Stomach (tissue), 9 donors: ENCODE data around the gene DNPEP. TPM values are rescaled to one million over a fixed set of nuclear protein-coding genes. Genes with fewer than 3 reads are reported as not detected.

Source experiments
- DNase-seq, 2 donors: peaks; one replicate each; pipeline versions ENCODE4 v3.0.0 to v3.0.0-alpha.2; 2013 to 2019
- H3K27ac ChIP-seq, 5 donors: fragments of 200-600 bp in 4 of 5; sonication (generic) in 4 of 5; one replicate each; pipeline ENCODE4 v1.5.1; 2013 to 2019; ENCODE audit warnings: mild to moderate bottlenecking in 1 of 5, moderate library complexity in 1 of 5
- H3K27me3 ChIP-seq, 3 donors: fragments of 200-600 bp; sonication (generic); one replicate each; pipeline ENCODE4 v1.5.1; 2017 to 2019; ENCODE audit warnings: mixed run types in 1 of 3
- H3K36me3 ChIP-seq, 4 donors: fragments of 200-600 bp; sonication (generic); 1 replicate in 3 of 4; 2 replicates in 1 of 4; pipeline ENCODE4 v1.5.1; 2016 to 2019
- H3K4me1 ChIP-seq, 4 donors: fragments of 200-600 bp; sonication (generic); one replicate each; pipeline ENCODE4 v1.5.1; 2016 to 2019
- H3K4me3 ChIP-seq, 4 donors: fragments of 200-600 bp; sonication (generic) in 3 of 4; one replicate each; pipeline ENCODE4 v1.5.1; 2016 to 2019; ENCODE audit warnings: mild to moderate bottlenecking in 1 of 4
- H3K9me3 ChIP-seq, 4 donors: fragments of 200-600 bp; sonication (generic); one replicate each; pipeline ENCODE4 v1.5.1; 2016 to 2019
- EP300 ChIP-seq: sonication (generic); formaldehyde crosslinking; IDR thresholded peaks from one replicate; pipeline ENCODE4 v1.6.1; 2017; ENCODE audit warnings: antibody characterized with exemption
- POLR2A ChIP-seq, 4 donors: fragments of 450-650 bp; IDR thresholded peaks; one replicate each; pipeline ENCODE4 v1.6.1; 2016; ENCODE audit warnings: antibody characterized with exemption in 4 of 4, control low read depth in 2 of 4, mild to moderate bottlenecking in 1 of 4, moderate library complexity in 1 of 4
- POLR2AphosphoS5 ChIP-seq, 3 donors: sonication (generic); formaldehyde crosslinking; IDR thresholded peaks; one replicate each; pipeline ENCODE4 v1.6.1; 2016; ENCODE audit warnings: antibody characterized with exemption in 3 of 3
- WGBS, 5 donors: extraction: QIAGEN DNeasy Blood & Tissue Kit in 3 of 5; methylation state at CpG; one replicate each; pipeline versions ENCODE4 v1.1.5 to v1.1.7; 2013 to 2018; 5-methylcytosine and 5-hydroxymethylcytosine counted together
- intact Hi-C: fragments of 100-400 bp; cut with DNase I; formaldehyde crosslinking; loops from one replicate; pipeline ENCODE4 v1.15.1; 2023; ENCODE audit warnings: low total_unique reads
- polyA plus RNA-seq, 3 donors: library from polyadenylated mRNA; stranded (reverse); fragments of 200-250 nt; gene quantifications; one replicate each; pipeline ENCODE4 v1.2.3, GENCODE V29; 2013
- total RNA-seq, 5 donors: library from RNA; depleted of rRNA; stranded (reverse); fragments of >200 nt; gene quantifications; one replicate each; pipeline versions ENCODE4 v1.1.0 to v1.2.3, GENCODE V29; 2014 to 2016
- TF ChIP-seq, protein P1 (sequence below), 7 experiments: fragments of 450-650 bp in 4 of 7; fragments of 200-600 bp in 3 of 7; sonication (generic) in 3 of 7; IDR thresholded peaks; one replicate each; pipeline ENCODE4 v1.5.1; 2016 to 2019; ENCODE audit warnings: antibody characterized with exemption in 7 of 7, control low read depth in 2 of 7, mild to moderate bottlenecking in 1 of 7
- donor health status: healthy with polysubstance abuse.
- donor health status: Bipolar disorder and iron deficiency.
- donor health status: healthy.

The DNPEP gene
- total and polyA plus RNA-seq, 8 donors, result 32.7 to 147 (median 82.2) TPM

DNA sequence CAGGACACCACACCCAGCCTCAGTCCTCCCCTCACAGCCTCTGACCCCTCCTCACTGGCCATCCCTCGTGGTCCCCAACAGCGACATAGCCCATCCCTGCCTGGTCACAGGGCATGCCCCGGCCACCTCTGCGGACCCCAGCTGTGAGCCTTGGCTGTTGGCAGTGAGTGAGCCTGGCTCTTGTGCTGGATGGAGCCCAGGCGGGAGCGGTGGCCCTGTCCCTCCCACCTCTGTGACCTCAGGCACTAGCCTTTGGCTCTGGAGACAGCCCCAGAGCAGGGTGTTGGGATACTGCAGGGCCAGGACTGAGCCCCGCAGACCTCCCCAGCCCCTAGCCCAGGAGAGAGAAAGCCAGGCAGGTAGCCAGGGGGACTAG lies 38.3 kb upstream of the DNPEP start:
- WGBS, 5 donors, result 68 to 79% (median 77%) methylated on average over 4 to 7 of the region's 7 CpGs
- H3K4me3 ChIP-seq, result peak overlapping the region in 1 of 4 donors; percentile 7
- intact Hi-C loops, result no loop called here
- no peaks in the 10 kb centered on the region for H3K9me3 ChIP-seq
- TF ChIP-seq, protein P1, sequence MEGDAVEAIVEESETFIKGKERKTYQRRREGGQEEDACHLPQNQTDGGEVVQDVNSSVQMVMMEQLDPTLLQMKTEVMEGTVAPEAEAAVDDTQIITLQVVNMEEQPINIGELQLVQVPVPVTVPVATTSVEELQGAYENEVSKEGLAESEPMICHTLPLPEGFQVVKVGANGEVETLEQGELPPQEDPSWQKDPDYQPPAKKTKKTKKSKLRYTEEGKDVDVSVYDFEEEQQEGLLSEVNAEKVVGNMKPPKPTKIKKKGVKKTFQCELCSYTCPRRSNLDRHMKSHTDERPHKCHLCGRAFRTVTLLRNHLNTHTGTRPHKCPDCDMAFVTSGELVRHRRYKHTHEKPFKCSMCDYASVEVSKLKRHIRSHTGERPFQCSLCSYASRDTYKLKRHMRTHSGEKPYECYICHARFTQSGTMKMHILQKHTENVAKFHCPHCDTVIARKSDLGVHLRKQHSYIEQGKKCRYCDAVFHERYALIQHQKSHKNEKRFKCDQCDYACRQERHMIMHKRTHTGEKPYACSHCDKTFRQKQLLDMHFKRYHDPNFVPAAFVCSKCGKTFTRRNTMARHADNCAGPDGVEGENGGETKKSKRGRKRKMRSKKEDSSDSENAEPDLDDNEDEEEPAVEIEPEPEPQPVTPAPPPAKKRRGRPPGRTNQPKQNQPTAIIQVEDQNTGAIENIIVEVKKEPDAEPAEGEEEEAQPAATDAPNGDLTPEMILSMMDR (IDR thresholded peaks at IDR 0.05), result no peak
- TF ChIP-seq POLR2AphosphoS5 (IDR thresholded peaks at IDR 0.05), result peak in 1 of 3 donors; percentile 40
- peaks cover 0 to 25% (median 7%) of the 10 kb centered on the region in 3 donors for H3K27me3 ChIP-seq
- peaks cover 0 to 23% (median 8%) of the 10 kb centered on the region in 4 donors for H3K36me3 ChIP-seq
- H3K27ac ChIP-seq, result peak overlapping the region in 3 of 5 donors; percentile 22 to 91 (median 75)
- peaks cover 0 to 17% (median 0%) of the 10 kb centered on the region in 4 donors for H3K4me1 ChIP-seq
- DNase-seq, result peak in 1 of 2 donors; percentile 4

DNA sequence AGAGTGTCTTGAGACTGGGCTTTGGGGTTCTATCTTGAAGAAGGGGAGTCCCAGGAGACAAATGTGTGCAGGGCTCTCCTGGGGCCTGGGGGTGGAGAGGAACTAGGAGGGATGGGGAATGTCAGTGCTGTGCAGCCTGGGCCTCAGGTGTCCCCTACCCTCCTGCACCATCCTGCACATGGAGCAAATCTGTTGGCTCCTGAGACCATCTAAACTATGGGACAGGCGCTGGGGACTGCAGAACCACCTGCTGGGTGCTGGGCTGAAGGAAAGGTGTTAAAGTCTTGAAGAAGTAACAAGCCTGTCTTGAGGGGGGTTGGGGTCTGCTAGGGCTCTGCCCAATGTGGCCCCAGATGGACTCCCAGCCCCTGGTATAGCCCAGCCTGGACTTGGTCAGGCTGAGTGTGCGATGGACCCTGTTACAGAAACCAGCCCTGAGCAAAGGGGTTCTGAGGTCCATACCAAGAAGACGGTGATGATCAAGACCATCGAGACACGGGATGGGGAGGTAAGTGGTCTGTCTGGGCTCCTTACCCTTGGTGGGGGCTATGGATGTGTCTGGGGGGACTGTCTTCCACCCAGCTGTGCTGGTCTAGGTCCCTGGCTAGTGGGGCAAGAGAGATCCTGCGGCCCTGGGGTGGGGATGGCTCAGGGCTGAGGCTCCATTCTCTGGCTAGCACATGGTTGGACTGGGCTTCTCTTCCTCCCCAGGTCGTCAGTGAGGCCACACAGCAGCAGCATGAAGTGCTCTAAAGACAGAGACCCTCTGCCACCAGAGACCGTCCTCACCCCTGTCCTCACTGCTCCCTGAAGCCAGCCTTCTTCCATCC lies 37.7 kb upstream of the DNPEP start:
- 61 to 83% (median 79%) methylated on average over 7 to 8 of the region's 8 CpGs for WGBS, 5 donors
- Histone ChIP-seq H3K27ac (peak overlapping the region in 4 of 5 donors; percentile 4 to 91 (median 48)), H3K9me3 (no peaks in the 10 kb centered on the region), H3K27me3 (peaks cover 0 to 29% (median 7%) of the 10 kb centered on the region in 3 donors), H3K36me3 (peaks cover 0 to 29% (median 11%) of the 10 kb centered on the region in 4 donors), H3K4me1 (peaks cover 0 to 13% (median 0%) of the 10 kb centered on the region in 4 donors), H3K4me3 (peak overlapping the region in 1 of 4 donors; percentile 7)
- intact Hi-C loops, result no loop called here
- no peak for TF ChIP-seq POLR2A (IDR thresholded peaks at IDR 0.05)
- TF ChIP-seq POLR2AphosphoS5 (IDR thresholded peaks at IDR 0.05), result no peak
- DNase-seq, result peak in 1 of 2 donors; percentile 3

DNA sequence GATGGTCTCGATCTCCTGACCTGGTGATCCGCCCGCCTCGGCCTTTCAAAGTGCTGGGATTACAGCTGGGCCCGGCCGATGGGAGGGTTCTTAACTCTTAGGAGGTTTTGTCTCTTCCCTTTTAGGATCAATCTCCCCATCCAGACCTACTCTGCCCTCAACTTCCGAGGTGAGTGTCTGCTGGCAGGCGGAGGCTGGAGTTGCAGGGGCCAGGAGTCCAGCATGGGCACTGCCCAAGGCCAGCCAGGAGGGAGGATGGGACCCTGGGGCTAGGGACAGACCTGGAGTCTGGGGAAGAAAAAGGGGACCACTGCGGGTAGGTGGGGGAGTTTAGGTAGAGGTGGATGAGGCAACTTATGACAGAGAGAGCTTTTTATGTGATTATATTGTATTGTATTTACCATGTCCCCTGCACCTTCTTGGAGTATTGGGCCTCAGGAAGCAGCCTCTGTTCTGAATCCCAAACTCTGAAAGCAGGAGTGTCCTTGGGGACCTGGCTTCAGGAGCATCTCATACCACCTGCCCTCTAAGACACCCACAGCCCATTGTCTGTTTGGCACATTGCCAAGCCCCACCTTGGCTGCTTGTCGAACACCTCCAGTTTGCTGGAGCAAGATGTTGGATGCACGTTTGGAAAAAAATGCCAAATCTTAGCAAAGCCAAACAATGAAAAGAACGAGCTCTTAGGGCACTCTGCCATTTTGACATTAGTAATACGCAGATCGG lies 36.1 kb upstream of the DNPEP start:
- intact Hi-C loops, result no loop called here
- no peak for TF ChIP-seq EP300
- peak in 2 of 3 donors; percentile 29 to 44 for TF ChIP-seq POLR2AphosphoS5 (IDR thresholded peaks at IDR 0.05)
- Histone ChIP-seq H3K36me3 (peaks cover 0 to 36% (median 12%) of the 10 kb centered on the region in 4 donors), H3K27ac (peak overlapping the region in 4 of 5 donors; percentile 26 to 91 (median 80)), H3K4me1 (peaks cover 0 to 9% (median 2%) of the 10 kb centered on the region in 4 donors), H3K9me3 (no peaks in the 10 kb centered on the region), H3K27me3 (peaks cover 0 to 45% (median 22%) of the 10 kb centered on the region in 3 donors), H3K4me3 (peak overlapping the region in 3 of 4 donors; percentile 50 to 60 (median 52))
- DNase-seq, result peak in 1 of 2 donors; percentile 31
- 63 to 76% (median 72%) methylated on average over 13 to 14 of the region's 14 CpGs for WGBS, 5 donors

DNA sequence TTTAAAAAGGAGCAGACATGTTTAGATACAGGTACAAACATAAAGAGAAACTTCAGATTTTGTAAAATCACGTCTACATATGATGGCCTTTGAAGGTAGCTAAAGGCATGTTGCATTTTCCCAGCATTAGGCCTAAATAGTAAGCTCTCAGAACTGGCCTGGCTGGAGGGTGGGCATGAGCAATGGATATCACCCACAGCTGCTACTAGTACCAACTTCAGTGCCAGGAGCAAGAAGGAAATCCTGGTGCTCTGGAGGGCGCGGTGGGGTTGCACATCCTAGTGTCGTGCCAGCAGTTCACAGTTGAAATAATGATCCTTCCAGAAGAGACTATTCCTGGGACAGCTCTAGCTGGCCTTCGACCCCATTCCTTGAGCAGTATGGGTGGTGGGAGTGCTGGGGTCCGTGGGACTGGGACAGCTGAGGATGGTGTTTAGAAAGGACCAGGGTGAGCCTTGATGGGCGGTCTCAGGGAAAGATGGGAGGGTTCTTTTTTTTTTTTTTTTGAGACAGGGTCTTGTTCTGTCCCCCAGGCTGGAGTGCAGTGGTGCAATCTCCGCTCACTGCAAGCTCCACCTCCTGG lies 35.3 kb upstream of the DNPEP start:
- Histone ChIP-seq H3K4me1 (peaks cover 7 to 17% (median 10%) of the 10 kb centered on the region in 4 donors), H3K4me3 (peak overlapping the region; percentile 6 to 60 (median 51)), H3K27me3 (peaks cover 0 to 53% (median 30%) of the 10 kb centered on the region in 3 donors), H3K9me3 (no peaks in the 10 kb centered on the region), H3K36me3 (peaks cover 0 to 36% (median 12%) of the 10 kb centered on the region in 4 donors), H3K27ac (peak overlapping the region in 3 of 5 donors; percentile 75 to 91 (median 85))
- no peak for TF ChIP-seq POLR2A (IDR thresholded peaks at IDR 0.05)
- TF ChIP-seq, protein P1 (IDR thresholded peaks at IDR 0.05), result no peak
- TF ChIP-seq POLR2AphosphoS5 (IDR thresholded peaks at IDR 0.05), result no peak
- no peak for TF ChIP-seq EP300
- WGBS, 5 donors, result 79 to 88% (median 84%) methylated on average over 8 of the region's 8 CpGs
- DNase-seq, result no peak
- intact Hi-C loops, result no loop called here

DNA sequence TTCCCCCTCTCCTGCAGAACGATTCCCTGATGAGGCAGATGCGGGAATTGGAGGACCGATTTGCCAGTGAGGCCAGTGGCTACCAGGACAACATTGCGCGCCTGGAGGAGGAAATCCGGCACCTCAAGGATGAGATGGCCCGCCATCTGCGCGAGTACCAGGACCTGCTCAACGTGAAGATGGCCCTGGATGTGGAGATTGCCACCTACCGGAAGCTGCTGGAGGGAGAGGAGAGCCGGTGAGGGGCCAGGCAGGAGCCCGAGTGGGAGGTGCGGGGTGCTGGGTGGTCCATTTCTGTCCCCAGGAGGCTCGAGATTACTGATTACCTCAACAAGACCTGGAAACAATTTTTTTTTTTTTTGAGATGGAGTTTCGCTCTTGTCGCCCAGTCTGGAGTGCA lies 33.6 kb upstream of the DNPEP start:
- Histone ChIP-seq H3K27ac (peak overlapping the region in 3 of 5 donors; percentile 81 to 91 (median 85)), H3K4me3 (peak overlapping the region; percentile 41 to 60 (median 51)), H3K9me3 (no peaks in the 10 kb centered on the region), H3K36me3 (peaks cover 0 to 36% (median 11%) of the 10 kb centered on the region in 4 donors), H3K4me1 (peaks cover 8 to 27% (median 15%) of the 10 kb centered on the region in 4 donors), H3K27me3 (peaks cover 0 to 61% (median 41%) of the 10 kb centered on the region in 3 donors)
- intact Hi-C loops, result no loop called here
- peak in 1 of 3 donors; percentile 12 for TF ChIP-seq POLR2AphosphoS5 (IDR thresholded peaks at IDR 0.05)
- TF ChIP-seq EP300, result no peak
- 71 to 86% (median 84%) methylated on average over 14 to 17 of the region's 17 CpGs for WGBS, 5 donors
- DNase-seq, result peak in 1 of 2 donors; percentile 9
